ENCODE measurements around the gene EPHA5. TPM values are rescaled to one million over a fixed set of nuclear protein-coding genes. Genes with fewer than 3 reads are reported as not detected.

Gene EPHA5
- total RNA-seq, 1 experiment from 2014 or later, result 2.0 TPM

- H3K27ac ChIP-seq (ENCODE audit: low read length), result no peak overlapping the region
- H3K9me2 ChIP-seq (replicated peaks; ENCODE audit: low read length), result no peaks in the 10 kb centered on the region
- no peaks in the 10 kb centered on the region for H4K20me1 ChIP-seq (ENCODE audit: low read length)
- no peak overlapping the region for H3K4me2 ChIP-seq (ENCODE audit: low read length)
- no peaks in the 10 kb centered on the region for H3K4me1 ChIP-seq (ENCODE audit: insufficient read depth, low read length)
- H3K4me3 ChIP-seq (ENCODE audit: low read length), result no peak overlapping the region
- no peaks in the 10 kb centered on the region for H3K27me3 ChIP-seq (ENCODE audit: low read length)
- DNase-seq (no peak), ATAC-seq (no peak)
- no peak overlapping the region for H3K9ac ChIP-seq (ENCODE audit: low read length)
- no peaks in the 10 kb centered on the region for H3K36me3 ChIP-seq (ENCODE audit: low read depth, low read length)
- TF ChIP-seq, protein P1, sequence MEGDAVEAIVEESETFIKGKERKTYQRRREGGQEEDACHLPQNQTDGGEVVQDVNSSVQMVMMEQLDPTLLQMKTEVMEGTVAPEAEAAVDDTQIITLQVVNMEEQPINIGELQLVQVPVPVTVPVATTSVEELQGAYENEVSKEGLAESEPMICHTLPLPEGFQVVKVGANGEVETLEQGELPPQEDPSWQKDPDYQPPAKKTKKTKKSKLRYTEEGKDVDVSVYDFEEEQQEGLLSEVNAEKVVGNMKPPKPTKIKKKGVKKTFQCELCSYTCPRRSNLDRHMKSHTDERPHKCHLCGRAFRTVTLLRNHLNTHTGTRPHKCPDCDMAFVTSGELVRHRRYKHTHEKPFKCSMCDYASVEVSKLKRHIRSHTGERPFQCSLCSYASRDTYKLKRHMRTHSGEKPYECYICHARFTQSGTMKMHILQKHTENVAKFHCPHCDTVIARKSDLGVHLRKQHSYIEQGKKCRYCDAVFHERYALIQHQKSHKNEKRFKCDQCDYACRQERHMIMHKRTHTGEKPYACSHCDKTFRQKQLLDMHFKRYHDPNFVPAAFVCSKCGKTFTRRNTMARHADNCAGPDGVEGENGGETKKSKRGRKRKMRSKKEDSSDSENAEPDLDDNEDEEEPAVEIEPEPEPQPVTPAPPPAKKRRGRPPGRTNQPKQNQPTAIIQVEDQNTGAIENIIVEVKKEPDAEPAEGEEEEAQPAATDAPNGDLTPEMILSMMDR (conservative IDR thresholded peaks at IDR 0.05; ENCODE audit: low read depth, low read length), result no peak
- TF ChIP-seq EZH2phosphoT487 (IDR thresholded peaks at IDR 0.05; ENCODE audit: borderline replicate concordance, low read length), result no peak
- TF ChIP-seq EZH2 (IDR thresholded peaks at IDR 0.05; ENCODE audit: low read length, unreplicated experiment), result no peak
- no peak overlapping the region for H2AFZ ChIP-seq (ENCODE audit: low read length)
- H3F3A ChIP-seq (ENCODE audit: low read length, unreplicated experiment), result no peaks in the 10 kb centered on the region
- H3K9me3 ChIP-seq (ENCODE audit: low read length), result no peaks in the 10 kb centered on the region
- no TSS peak for BruUV-seq (replicated peaks)
- no peaks in the 10 kb centered on the region for H3K79me2 ChIP-seq (ENCODE audit: low read length)
- ChIA-PET CTCF (interaction anchor here (0.7 kb wide), 1 partner anchor 110 kb away, joined by 4 read pairs; no protein-coding TSS in a partner anchor), POLR2A (ENCODE audit: unreplicated experiment) (no interaction called here)
- intact Hi-C loops (cut with micrococcal nuclease), result no loop called here
These were observed 368.1 kb downstream of the EPHA5 start for GRCh38 chr4:65302145-65302544.

- no peak overlapping the region for H3K9ac ChIP-seq (ENCODE audit: low read length)
- no peaks in the 10 kb centered on the region for H3K36me3 ChIP-seq (ENCODE audit: low read depth, low read length)
- ChIA-PET CTCF (no interaction called here), POLR2A (ENCODE audit: unreplicated experiment) (no interaction called here)
- intact Hi-C loops (cut with micrococcal nuclease), result no loop called here
- H3K4me3 ChIP-seq (ENCODE audit: low read length), result no peak overlapping the region
- BruUV-seq (replicated peaks), result no TSS peak
- H2AFZ ChIP-seq (ENCODE audit: low read length), result no peak overlapping the region
- TF ChIP-seq EZH2phosphoT487 (IDR thresholded peaks at IDR 0.05; ENCODE audit: borderline replicate concordance, low read length) (no peak), EZH2 (IDR thresholded peaks at IDR 0.05; ENCODE audit: low read length, unreplicated experiment) (no peak)
- TF ChIP-seq, protein P1 (conservative IDR thresholded peaks at IDR 0.05; ENCODE audit: low read depth, low read length), result no peak
- H3K27me3 ChIP-seq (ENCODE audit: low read length), result no peaks in the 10 kb centered on the region
- DNase-seq (no peak), ATAC-seq (no peak)
- no peaks in the 10 kb centered on the region; the same call in 1 of the 2 replicates for H3K9me2 ChIP-seq (replicated peaks; ENCODE audit: low read length)
- H3K4me2 ChIP-seq (ENCODE audit: low read length), result no peak overlapping the region
- H3F3A ChIP-seq (ENCODE audit: low read length, unreplicated experiment), result no peaks in the 10 kb centered on the region
- H3K27ac ChIP-seq (ENCODE audit: low read length), result no peak overlapping the region
- H3K79me2 ChIP-seq (ENCODE audit: low read length), result no peaks in the 10 kb centered on the region
- H3K4me1 ChIP-seq (ENCODE audit: insufficient read depth, low read length), result no peaks in the 10 kb centered on the region
- H4K20me1 ChIP-seq (ENCODE audit: low read length), result no peaks in the 10 kb centered on the region
- no peaks in the 10 kb centered on the region for H3K9me3 ChIP-seq (ENCODE audit: low read length)
These were observed 374.0 kb downstream of the EPHA5 start for GRCh38 chr4:65296246-65296645.

DNA sequence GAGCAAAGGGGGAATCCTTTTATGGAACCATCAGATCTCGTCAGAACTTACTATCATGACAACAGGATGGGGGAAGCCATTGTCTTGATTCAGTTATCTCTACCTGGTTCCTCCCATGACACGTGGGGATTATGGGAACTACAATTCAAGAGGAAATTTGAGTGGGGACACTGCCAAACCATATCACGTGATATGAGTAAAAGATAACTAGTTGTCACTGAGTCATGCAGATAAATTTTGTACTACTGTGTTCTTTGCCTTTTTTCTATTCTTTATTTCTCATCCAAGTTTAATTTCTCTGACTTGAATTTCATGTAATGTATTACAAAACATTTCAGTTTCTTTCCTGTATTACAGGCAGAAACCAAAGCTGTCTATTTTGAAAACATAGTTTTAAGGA is 383.2 kb downstream of the EPHA5 start:
- no peak overlapping the region for H3K4me3 ChIP-seq (ENCODE audit: low read length)
- no peaks in the 10 kb centered on the region for H3K9me2 ChIP-seq (replicated peaks; ENCODE audit: low read length)
- no peaks in the 10 kb centered on the region for H4K20me1 ChIP-seq (ENCODE audit: low read length)
- ATAC-seq, result no peak
- no peaks in the 10 kb centered on the region for H3K4me1 ChIP-seq (ENCODE audit: insufficient read depth, low read length)
- no TSS peak for BruUV-seq (replicated peaks)
- H3K9me3 ChIP-seq (ENCODE audit: low read length), result no peaks in the 10 kb centered on the region
- DNase-seq, result no peak
- no peak overlapping the region for H2AFZ ChIP-seq (ENCODE audit: low read length)
- no peak overlapping the region for H3K27ac ChIP-seq (ENCODE audit: low read length)
- CTCF ChIA-PET, result no interaction called here
- H3K4me2 ChIP-seq (ENCODE audit: low read length), result no peak overlapping the region
- no peak overlapping the region for H3K9ac ChIP-seq (ENCODE audit: low read length)
- POLR2A ChIA-PET (ENCODE audit: unreplicated experiment), result no interaction called here
- H3F3A ChIP-seq (ENCODE audit: low read length, unreplicated experiment), result no peaks in the 10 kb centered on the region
- intact Hi-C loops (cut with micrococcal nuclease), result no loop called here
- H3K36me3 ChIP-seq (ENCODE audit: low read depth, low read length), result no peaks in the 10 kb centered on the region
- H3K79me2 ChIP-seq (ENCODE audit: low read length), result no peaks in the 10 kb centered on the region
- no peak for TF ChIP-seq EZH2 (IDR thresholded peaks at IDR 0.05; ENCODE audit: low read length, unreplicated experiment)
- no peak for TF ChIP-seq EZH2phosphoT487 (IDR thresholded peaks at IDR 0.05; ENCODE audit: borderline replicate concordance, low read length)
- TF ChIP-seq, protein P1 (conservative IDR thresholded peaks at IDR 0.05; ENCODE audit: low read depth, low read length), result no peak
- no peaks in the 10 kb centered on the region for H3K27me3 ChIP-seq (ENCODE audit: low read length)

Measured in PC-3 (cell line).